Measurements from ENCODE around the gene SLC37A3.
A peak's percentile ranks its signal among the peaks of the same experiment; 100 is the strongest.
"Not testable (repeated sequence)": the region's sequence is repeated elsewhere in the genome, so short reads cannot be mapped to it uniquely, and the experiment has no call there.

SLC37A3 gene

DNA sequence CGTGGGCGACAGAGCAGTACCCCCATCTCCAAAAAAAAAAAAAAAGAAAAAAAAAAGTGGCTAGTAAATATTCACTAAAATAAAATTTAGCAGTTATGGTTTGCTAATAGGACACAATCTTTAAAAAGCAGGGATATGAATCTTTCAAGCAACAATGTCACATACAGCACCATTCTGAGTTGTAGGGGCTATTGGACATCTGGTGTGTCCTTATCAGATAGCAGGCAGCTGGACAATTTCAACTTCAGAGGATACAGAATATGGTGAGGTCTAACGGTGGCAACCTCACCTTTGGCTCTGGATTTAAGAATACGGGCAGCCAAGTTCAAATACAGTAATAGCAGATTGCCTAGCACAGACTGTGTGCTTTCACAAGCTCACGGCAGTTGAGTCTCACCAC is 51.1 kb downstream of the SLC37A3 start:
- DNase-seq (ENCODE audit: low read depth) = no peak

DNA sequence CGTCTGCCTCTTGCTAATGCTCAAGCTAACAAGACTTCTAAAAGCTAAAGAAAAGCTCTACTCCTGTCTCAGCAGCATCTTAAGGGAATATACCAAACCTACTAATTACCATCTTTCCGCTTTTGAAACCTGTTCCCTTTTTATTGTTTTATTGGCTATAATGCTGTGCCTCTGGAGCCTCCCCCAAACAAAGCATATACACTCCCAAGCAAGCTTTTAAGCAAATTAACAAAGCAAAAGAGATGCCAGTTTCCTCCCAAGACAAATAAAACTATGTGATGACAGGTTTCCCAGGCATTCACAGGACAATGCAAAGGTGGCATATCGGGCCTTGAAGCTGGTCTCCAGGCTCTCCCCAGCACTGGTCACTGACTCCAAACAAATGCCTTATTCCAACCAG is 52.9 kb downstream of the SLC37A3 start:
- DNase-seq (ENCODE audit: low read depth) = no peak

DNA sequence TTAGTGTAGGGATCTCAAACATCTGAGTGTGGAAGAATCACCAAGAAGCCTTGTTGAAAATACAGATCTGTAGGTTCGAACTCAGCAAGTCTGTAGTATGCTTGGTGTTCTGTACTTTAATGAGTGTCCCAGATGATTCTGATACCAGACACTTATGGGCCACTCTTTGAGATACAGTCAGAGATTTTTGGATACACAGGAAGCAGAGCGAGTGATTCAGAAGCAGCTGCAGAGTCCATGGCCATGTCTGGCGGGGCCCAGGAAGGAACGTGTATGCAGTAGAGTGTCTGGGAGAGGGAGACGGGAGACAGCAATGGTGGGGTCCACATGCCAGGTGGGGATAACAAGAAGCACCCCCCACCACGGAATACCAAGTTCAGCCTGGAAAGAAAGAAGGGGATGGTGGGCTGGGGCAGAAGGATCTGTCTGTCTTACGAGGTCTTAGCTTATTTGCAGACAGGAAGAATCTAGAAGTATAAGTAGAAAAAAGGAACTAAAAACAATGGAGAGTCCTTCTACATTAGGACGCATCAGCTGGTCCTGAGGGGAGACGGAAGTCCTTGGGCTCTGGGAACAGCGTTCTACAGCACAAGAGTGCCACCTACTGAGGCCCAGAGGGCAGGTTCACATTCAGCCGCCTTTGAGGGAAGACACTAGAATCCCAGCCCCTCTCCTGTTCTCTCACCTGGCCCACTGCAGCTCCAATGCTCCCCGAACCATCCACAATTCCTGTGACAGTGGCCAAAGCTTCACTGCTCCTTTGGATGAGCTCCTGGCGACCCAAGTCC is 55.4 kb downstream of the SLC37A3 start:
- DNase-seq (ENCODE audit: low read depth) = no peak

DNA sequence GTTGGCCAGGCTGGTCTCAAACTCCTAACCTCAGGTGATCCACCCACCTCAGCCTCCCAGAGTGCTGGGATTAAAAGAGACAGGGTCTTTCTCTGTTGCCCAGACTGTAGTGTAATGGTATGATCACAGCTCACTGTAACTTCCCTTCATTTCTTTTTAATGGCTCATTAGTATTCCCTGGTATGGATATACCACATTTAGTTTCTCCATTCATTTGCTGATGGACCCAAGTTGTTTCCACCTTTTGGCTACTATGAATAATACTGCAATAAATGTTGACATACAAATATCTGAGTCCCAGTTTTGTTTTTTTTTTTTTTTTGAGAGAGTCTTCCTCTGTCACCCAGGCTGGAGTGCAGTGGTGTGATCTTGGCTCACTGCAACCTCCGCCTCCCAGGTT is 59.4 kb downstream of the SLC37A3 start:
- DNase-seq (ENCODE audit: low read depth) = not testable (repeated sequence)

DNA sequence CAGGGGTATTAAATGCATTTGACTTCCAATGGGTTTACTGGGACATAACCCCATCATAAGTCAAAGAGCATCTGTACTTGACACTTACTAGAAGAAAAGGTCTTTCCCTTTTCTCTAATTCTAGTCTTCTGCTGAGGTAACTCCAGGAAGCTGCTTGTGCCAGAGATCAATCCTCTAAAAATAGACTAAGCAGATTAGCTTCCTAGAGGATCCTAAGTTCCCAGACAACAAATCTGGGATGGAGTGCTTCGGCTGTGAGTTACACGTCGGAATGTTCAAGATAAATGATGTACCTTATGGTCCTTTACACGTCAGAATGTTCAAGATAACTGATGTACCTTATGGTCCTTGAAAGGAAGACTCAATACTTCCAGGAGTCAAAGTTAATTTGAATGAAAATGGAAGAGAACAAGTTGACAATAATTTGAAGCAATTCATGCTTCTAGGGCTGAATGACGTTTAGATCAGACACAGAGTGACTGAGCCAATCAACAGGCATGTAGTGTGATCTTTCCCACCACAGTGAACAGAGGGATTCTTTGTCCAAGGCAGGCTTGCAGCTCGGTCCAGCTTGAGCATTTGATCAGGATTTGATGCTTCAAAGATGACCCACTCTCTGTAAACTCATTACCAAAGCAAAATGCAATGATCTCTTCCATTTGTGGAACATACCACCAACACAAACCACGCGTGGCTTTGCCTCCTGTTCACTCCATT is 63.8 kb downstream of the SLC37A3 start:
- no peak for DNase-seq (ENCODE audit: low read depth)

DNA sequence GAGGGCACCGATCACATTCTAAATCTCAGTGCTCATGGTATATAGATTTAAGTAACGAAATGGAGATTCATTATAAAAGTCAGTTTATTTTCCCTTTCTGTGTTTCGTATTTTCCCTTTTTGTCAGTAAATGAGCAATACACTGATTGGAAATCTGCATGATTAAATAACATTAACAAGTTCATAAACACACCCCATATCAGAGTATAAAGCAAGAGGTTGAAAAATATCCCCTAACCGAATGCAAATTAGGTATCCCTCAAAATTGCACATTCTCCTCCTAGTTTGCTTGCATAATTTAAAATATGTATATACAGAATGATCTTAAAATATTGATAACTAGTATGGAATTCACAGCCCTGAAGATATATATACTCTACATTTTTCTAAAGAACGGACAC is 64.6 kb downstream of the SLC37A3 start:
- DNase-seq (ENCODE audit: low read depth) = no peak

DNA sequence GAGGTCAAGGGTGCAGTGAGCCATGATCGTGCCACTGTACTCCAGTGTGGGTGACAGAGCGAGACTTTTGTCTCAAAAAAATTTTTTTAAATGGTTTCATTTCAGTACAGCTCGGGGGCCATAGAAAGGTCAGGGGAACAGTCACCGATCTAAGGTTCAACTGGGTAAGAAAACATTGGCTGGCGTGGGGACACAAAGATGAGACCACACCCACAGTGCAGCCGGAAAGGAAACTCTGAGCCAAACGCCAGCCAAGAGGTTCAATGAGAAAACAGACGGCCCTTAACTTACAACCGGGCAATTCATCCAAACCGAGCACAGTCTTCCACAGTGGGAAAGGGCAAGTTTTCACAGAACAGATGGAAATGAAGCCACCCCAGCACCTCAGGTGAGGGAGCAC is 65.1 kb downstream of the SLC37A3 start:
- DNase-seq (ENCODE audit: low read depth) = no peak

DNA sequence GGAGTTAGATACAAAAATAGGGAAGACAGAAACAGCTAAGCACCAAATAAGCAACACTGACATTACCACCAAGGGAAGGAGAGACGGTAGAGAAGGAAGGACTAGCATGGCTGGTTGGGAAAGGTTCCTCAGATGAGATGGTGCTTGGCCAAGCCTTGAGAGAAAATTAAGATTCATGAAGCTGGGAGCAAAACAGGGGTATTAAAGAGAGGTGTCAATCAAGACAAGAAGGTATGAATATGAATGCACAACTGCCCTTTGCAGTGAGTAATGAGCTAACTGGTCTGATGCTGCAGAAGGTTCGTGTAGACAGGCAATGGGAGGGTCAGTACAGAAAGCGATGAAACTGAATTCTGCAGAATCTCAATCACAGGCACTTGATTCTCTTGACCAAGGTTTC is 67.7 kb downstream of the SLC37A3 start:
- DNase-seq (ENCODE audit: low read depth) = no peak

DNA sequence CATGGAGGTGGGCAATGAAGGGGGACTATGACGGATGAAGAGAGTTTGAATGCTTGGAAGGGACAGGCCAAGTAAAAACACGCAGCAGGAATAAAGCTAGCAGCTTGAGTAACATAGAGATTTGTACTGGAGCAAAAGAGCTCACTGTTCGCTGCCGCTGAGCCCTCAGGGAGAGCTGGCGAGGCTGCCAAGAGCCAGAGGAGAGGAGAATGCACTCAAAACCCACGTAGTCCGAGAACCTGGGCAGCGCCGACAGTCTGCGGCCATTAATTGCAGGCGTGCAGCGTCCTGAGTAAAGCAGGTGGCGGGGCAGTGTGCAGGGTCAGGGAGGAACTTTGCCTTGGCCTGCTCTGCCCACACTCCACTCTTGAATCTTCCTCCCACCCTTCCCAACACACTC is 68.2 kb downstream of the SLC37A3 start:
- DNase-seq (ENCODE audit: low read depth) = no peak

DNA sequence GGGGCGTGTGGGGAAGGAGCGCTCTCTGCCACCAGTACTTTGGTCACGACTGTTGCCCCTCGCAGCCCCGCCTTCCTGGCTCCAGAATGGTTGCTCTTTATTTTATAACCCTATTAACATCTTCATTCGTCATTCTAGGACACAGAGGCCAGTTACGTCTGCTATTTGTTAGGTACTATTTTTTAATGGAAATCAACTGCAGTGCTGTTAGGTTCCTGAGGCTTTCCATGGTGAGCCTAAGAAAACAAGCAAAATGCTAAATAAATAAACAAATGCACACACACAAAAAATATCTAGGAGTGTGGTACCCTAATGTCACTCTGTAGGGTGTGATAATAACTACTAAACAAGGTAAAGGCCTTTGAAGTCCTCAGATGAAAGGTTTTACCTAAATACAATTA is 71.1 kb downstream of the SLC37A3 start:
- DNase-seq (ENCODE audit: low read depth) = no peak

DNA sequence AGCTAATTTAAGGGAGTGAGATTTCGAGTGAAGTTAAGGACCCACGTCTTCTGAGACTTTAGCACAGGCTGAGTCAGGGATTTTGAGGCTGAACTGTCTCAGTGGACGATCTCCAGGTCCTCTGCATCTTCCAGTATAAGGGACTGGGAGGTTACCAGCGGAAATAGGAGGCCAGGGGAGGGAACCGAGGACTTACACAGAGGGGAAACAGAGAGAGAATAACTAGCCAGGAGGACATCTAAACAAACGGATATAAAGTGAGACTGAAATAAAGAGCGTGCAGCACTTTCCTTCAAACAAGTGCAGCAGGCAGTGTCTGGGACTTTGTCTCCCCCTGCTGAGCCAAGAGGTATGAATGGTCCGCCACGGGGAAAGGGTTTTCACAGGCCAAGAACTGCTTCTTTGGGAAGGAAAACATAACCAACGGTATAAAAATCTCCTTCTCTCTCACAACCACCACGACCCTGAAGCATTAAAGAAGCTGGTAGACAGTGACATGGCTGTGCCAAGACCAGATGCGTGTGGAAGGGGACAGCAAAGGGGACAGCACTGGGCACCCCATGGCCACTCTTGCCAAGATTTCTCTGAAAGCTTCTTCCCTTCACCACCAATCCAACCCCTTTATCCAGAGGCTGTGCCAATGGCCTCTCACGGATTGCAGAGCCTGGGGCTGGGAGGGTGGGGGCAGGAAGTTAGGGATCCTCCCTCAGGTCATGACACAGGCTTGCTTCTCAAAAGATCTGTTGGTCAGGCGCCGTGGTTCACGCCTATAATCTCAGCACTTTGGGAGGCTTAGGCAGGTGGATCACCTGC is 72.0 kb downstream of the SLC37A3 start:
- peak; percentile 8 for DNase-seq (ENCODE audit: low read depth)

DNA sequence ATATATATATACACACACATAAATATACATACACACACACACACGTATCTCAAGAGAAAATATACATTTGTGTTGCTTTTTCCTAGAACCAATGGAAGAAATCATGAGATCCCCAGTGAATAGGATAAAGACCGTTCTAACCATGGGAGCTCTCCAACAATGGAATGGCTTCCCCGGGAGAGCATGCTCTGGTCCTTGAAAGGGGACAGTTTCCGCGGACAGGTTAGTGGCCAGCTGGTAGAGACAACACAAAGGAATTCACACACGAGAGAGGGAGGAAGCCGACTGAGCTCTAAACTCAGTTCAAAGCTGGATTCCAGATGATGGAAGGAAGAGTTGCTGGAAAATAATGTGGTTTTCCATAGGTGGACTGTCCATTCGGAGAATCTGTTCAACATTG is 72.7 kb downstream of the SLC37A3 start:
- no peak for DNase-seq (ENCODE audit: low read depth)

DNA sequence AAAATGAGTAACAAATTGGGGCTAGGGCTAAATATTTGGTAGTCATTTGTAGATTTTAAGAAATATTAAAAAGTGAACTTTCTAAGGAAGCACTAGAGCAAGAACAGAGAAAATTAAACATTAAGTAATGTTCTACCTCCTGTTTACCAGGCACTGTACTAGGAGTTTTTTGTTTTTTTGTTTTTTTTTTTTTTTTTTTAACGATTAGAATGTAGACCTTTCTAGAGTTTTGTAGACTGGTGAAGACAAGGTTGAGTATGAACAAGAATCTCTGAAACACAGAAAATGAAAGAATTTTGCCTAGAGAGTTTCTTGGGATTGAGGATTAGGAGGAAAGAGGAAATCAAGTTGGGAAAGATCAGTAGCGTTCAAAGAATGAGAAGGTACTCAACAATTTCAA is 73.6 kb downstream of the SLC37A3 start:
- no peak for DNase-seq (ENCODE audit: low read depth)

DNA sequence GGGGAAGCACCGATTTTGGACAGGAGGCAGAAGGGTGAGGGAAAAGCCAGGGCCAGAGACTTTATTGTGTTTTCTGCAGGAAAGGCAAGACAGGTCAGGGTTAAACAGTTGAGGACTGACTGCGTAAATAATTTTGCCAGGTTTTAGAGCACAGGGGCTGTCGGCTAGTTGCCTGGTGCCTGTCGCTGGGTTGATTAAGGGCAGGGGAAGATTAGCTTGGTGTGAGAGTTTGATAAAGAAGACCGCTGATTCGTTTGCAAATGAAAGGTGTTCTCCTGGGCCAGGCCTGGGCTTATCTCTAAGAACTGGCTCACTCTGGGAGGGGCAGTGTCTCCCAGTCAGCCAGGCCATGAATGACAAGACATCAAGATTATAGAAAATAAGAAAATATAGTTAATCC is 75.6 kb downstream of the SLC37A3 start:
- DNase-seq (ENCODE audit: low read depth) = no peak

DNA sequence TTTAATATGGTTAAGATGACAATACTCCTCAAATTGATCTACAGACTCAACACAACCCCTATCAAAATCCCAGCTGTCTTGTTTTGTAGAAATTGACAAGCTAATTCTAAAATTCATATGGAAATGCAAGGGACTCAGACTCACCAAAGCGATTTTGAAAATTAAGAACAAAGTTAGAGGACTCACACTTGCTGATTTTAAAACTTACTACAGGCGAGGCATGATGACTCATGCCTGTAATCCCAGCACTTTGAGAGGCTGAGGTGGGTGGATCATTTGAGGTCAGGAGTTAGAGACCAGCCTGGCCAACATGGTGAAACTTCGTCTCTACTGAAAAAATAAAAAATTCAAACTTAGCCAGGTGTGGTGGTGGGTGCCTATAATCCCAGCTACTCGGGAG is 78.3 kb downstream of the SLC37A3 start:
- not testable (repeated sequence) for DNase-seq (ENCODE audit: low read depth)

DNA sequence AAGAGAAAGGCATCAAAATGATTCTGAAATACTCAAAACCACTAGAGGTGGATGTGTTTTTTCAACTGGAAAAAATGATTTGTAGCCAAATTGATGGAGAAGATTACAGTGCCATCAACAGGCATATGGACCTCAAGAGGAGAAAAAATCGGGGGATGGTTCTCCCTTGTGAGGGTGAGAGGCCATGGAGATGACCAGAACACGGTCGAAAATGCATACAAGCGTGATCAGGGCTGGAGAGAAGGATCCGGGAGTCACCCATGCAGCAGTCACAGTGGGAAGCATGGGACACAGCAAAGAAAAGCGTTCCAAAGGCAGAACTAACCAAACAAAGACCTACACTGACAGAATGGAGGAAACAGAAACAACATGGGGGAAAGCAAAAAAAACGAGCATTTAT is 80.3 kb downstream of the SLC37A3 start:
- DNase-seq (ENCODE audit: low read depth) = no peak

DNA sequence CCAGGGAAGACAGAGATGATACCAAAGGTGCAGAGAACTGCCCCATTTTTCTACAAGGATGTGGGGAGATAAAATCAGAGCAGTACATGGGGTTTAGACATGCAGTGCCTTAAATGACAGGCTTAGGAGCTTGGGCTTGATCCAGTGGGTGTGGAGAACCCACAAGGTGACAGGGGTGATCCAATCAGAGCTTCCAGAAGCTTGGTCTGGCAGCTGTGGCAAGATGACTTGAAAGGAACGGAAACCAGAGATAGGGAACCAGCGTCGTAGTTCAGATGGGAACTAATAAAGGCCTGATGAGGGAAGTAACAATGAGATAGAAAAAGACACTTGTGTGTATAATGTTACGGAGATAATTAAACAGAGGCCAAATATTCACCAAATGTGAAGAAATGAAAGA is 80.7 kb downstream of the SLC37A3 start:
- no peak for DNase-seq (ENCODE audit: low read depth)

DNA sequence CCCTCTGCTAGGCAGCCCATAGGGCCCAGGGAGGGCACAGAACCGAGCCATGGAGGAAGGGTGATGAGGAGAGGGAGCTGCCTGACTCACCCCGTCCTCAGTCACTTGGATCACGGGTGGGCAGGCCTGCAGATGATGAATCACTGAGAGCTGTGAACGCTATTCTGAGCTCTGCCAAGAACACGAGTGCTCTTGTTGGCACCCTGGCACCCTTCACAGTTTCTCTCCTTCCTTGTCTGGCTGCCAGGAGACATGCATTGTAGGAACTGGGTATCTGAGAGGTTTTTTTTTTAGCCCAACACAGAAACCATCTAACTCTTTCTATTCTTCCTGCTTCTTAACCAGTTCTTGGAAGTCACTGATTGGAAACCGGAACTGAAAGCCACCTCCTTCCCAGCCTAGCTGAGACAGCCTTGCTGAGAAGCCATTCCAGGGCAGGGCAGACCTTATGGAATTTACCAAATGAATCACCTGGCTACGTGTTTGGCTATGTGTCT is 82.1 kb downstream of the SLC37A3 start:
- DNase-seq (ENCODE audit: low read depth) = no peak

DNA sequence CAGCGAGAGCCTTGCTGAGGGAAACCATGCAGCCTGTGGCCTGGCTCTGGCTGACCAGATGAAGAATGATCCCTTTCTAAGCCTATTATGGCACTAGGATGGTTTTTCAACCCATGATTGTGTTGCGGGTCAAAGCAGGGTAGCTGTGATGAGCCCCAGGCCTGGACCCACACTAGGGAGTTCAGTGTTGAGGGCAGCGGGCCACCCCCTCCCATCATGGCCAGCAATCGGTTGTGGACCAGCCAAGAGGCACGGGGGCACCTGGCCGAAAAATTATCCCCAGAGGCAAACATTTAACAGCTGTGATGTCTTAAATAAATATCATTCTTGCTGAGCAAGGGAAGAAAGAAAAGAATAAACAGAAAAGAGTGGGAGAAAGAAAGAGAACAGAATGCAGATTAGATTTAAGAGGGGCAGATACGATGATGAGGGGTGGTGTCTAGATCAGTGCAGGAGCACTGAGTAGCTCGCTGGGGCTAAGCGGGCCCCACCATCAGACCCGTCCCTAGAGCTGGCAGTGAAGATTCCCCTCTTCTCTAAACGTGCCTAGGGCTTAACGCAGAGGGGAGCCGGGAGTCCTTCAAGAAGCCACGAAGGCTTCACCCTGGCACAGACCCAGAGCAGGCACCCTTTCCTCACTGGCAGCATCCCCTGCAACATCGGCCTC is 82.7 kb downstream of the SLC37A3 start:
- no peak for DNase-seq (ENCODE audit: low read depth)

DNA sequence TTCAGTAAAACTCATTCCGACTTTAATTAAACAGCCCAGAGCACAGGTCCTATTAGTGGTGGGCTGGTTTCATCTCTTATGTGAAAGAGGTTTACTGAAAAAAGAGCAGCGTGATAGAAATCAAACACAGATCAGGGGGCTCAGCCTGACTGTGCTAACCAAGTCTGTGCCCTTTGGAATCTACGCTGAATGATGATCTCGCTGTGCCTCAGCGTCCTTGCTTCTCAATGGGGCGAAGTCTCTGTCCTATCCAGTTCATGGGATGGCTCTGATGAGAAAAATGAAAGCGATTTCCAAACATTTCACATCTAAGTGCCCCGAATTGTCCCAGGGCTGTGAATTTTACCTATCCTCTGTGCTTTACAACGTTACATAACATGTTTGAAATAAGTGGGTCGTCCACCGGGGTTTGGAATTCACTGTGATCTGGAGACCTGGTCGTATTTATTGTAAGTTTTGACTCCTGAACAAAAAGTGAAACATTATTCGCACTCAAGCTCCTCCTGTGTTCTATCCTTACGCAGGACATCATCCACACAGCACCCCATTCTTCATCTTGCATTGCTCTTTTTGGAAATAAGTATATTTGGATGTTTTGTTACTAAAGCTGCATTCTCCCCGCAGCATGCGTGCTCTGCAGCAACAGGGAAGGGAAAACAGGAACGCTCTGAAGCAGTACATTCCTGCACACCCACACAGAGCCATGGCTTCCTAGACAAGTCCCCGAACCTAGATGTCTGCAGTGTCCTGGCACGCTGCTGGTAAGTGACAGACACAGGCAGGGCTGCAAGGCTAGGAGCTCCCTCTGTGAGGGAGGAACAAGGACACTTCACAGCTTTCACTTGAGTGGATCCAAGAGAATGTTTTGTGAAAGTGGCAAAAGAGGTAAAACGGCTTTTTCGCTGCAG is 83.5 kb downstream of the SLC37A3 start:
- no peak for DNase-seq (ENCODE audit: low read depth)
